Subcutaneous abdominal adipose tissue (tissue), 5 donors: ENCODE measurements around the gene MAPK4.
"Not testable (repeated sequence)": the region's sequence is repeated elsewhere in the genome, so short reads cannot be mapped to it uniquely, and the experiment has no call there.

Experiments used
- H3K27ac ChIP-seq: one replicate; pipeline ENCODE4 v1.7.0; 2013; ENCODE audit warnings: low read depth, mild to moderate bottlenecking, inconsistent platforms, low read length, moderate library complexity
- H3K27me3 ChIP-seq, 5 donors: one replicate each; pipeline ENCODE4 v1.7.0; 2013; ENCODE audit warnings: low read length in 5 of 5, inconsistent platforms in 1 of 5; ENCODE audit not compliant: control insufficient read depth in 5 of 5, insufficient read depth in 4 of 5
- H3K36me3 ChIP-seq, 5 donors: one replicate each; pipeline ENCODE4 v1.7.0; 2013; ENCODE audit warnings: low read length in 5 of 5; ENCODE audit not compliant: control insufficient read depth in 5 of 5, insufficient read depth in 5 of 5
- H3K4me1 ChIP-seq, 5 donors: one replicate each; pipeline ENCODE4 v1.7.0; 2013; ENCODE audit warnings: low read length in 5 of 5, mild to moderate bottlenecking in 3 of 5, moderate library complexity in 1 of 5; ENCODE audit not compliant: control insufficient read depth in 5 of 5, insufficient read depth in 5 of 5
- H3K4me3 ChIP-seq, 5 donors: one replicate each; pipeline ENCODE4 v1.7.0; 2013; ENCODE audit warnings: low read length in 5 of 5, low read depth in 1 of 5
- H3K9ac ChIP-seq, 5 donors: one replicate each; pipeline ENCODE4 v1.7.0; 2013; ENCODE audit warnings: low read length in 5 of 5, mild to moderate bottlenecking in 4 of 5, moderate library complexity in 3 of 5
- H3K9me3 ChIP-seq, 5 donors: one replicate each; pipeline ENCODE4 v1.7.0; 2013; ENCODE audit warnings: low read length in 5 of 5; ENCODE audit not compliant: control insufficient read depth in 5 of 5
- donor health status: healthy.
- donor health status: healthy.
- donor health status: healthy.
- donor health status: healthy.
- donor health status: healthy.

Gene MAPK4

GRCh38 chr18:50706651-50707050 lies 146.8 kb downstream of the MAPK4 start:
- Histone ChIP-seq H3K36me3 (no peaks in the 10 kb centered on the region), H3K9me3 (no peaks in the 10 kb centered on the region)

DNA sequence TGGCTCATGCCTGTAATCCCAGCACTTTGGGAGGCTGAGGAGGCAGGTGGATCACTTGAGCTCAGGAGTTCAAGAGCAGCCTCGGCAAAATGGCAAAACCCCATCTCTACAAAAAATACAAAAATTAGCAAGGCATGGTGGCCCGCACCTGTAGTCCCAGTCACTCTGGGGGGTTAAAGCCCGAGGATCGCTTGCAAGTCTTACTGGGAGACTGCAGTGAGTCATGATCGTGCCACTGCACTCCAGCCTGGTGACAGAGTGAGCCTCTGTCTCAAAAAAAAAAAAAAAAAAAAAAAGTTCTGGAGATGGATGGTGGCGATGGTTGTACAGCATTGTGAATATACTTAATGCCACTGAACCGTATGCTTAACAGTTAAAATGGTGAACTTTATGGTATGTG lies 147.4 kb downstream of the MAPK4 start:
- not testable (repeated sequence) for H3K4me3 ChIP-seq, H3K9me3 ChIP-seq, H3K27me3 ChIP-seq, H3K36me3 ChIP-seq, H3K4me1 ChIP-seq, H3K9ac ChIP-seq, H3K27ac ChIP-seq

More at GRCh38 chr18:50706651-50707050, 146.8 kb downstream of the MAPK4 start:
- Histone ChIP-seq H3K9ac (no peak overlapping the region), H3K4me3 (no peak overlapping the region), H3K4me1 (no peaks in the 10 kb centered on the region), H3K27ac (no peak overlapping the region), H3K27me3 (peaks cover 0 to 4% (median 0%) of the 10 kb centered on the region in 5 donors)

GRCh38 chr18:50707855-50708469 lies 148.1 kb downstream of the MAPK4 start:
- no peak overlapping the region for H3K27ac ChIP-seq
- H3K27me3 ChIP-seq = peaks cover 0 to 4% (median 0%) of the 10 kb centered on the region in 5 donors
- no peaks in the 10 kb centered on the region for H3K9me3 ChIP-seq
- no peaks in the 10 kb centered on the region for H3K36me3 ChIP-seq
- no peak overlapping the region for H3K9ac ChIP-seq
- H3K4me3 ChIP-seq = no peak overlapping the region
- no peaks in the 10 kb centered on the region for H3K4me1 ChIP-seq

- no peak overlapping the region for H3K9ac ChIP-seq
- H3K27ac ChIP-seq = no peak overlapping the region
- H3K27me3 ChIP-seq = peaks cover 0 to 4% (median 0%) of the 10 kb centered on the region in 5 donors
- no peaks in the 10 kb centered on the region for H3K9me3 ChIP-seq
- H3K4me3 ChIP-seq = no peak overlapping the region
- H3K36me3 ChIP-seq = no peaks in the 10 kb centered on the region
- no peaks in the 10 kb centered on the region for H3K4me1 ChIP-seq
Observed at GRCh38 chr18:50709193-50709592, 149.3 kb downstream of the MAPK4 start.

DNA sequence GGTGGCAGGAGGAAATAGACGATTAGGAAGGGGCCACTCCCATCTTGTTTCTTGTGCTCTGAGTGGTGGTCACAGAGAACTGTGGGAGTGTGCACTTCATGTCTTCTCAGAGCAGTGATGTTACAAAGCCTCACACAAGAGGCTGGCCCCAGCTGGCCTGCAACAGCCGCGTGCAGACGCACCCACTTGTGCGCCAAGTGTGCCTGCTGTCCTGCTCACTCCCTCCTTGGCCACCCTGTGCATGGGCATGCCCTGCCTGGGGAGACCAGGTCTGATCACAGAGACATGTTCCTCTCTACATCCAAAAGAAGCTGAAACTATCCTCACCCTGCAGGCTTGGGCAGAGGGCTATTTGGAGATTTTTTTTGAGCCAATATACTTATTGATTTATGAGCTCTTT lies 151.5 kb downstream of the MAPK4 start:
- H3K9ac ChIP-seq = no peak overlapping the region
- no peaks in the 10 kb centered on the region for H3K36me3 ChIP-seq

DNA sequence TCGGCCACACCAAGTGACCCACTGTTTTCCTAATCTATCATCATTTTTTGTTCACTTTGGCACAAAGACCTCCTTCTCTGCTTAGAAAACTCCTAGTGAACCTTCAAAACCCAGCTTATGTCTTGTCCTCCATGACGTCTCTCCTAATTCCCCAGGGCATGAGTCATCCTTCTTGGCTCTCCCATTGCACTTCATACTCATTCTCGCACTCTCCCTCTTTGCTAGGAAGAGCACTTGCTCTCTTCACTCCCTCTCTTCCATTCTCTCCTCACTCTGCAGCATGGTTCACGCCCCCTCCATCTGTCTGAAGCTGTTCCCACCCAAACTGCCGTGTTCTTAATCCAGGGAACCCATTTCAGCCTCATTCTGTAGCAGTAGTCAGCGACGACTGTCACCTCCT lies 156.0 kb downstream of the MAPK4 start:
- Histone ChIP-seq H3K4me3 (no peak overlapping the region), H3K9ac (no peak overlapping the region), H3K9me3 (peaks cover 0 to 10% (median 8%) of the 10 kb centered on the region in 5 donors), H3K27me3 (peaks cover 0 to 7% (median 4%) of the 10 kb centered on the region in 5 donors), H3K4me1 (no peaks in the 10 kb centered on the region), H3K36me3 (no peaks in the 10 kb centered on the region), H3K27ac (no peak overlapping the region)

More for the DNA sequence above, 151.5 kb downstream of the MAPK4 start:
- Histone ChIP-seq H3K9me3 (peaks cover 0 to 10% (median 8%) of the 10 kb centered on the region in 5 donors), H3K4me1 (no peaks in the 10 kb centered on the region), H3K4me3 (no peak overlapping the region), H3K27me3 (peaks cover 0 to 4% (median 0%) of the 10 kb centered on the region in 5 donors), H3K27ac (no peak overlapping the region)

- Histone ChIP-seq H3K9ac (no peak overlapping the region), H3K36me3 (no peaks in the 10 kb centered on the region), H3K4me1 (no peaks in the 10 kb centered on the region), H3K9me3 (peaks cover 0 to 10% (median 8%) of the 10 kb centered on the region in 5 donors), H3K4me3 (no peak overlapping the region), H3K27me3 (peaks cover 0 to 7% (median 3%) of the 10 kb centered on the region in 5 donors), H3K27ac (no peak overlapping the region)
Observed at GRCh38 chr18:50716902-50717301, 157.0 kb downstream of the MAPK4 start.

DNA sequence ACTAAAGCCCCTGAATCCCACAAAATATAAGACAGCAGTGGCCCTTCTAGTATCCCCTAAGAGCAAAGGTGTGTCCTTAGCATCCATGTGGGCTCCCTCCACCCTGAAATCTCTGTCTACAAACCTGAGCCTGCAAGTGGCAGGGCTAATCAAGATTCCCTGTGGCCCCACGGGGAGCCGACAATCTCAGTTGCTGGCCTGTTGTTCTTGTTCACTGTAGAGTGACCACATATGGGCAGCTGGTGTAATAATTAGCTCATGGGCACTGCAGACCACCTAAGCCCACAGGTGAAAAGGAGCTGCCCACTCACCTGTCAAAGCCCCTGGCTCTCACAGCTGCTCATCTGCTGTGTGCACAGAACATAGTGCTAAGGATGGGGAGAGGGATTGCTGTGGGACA lies 157.7 kb downstream of the MAPK4 start:
- Histone ChIP-seq H3K9ac (no peak overlapping the region), H3K4me1 (no peaks in the 10 kb centered on the region), H3K4me3 (no peak overlapping the region), H3K36me3 (no peaks in the 10 kb centered on the region), H3K9me3 (peaks cover 0 to 10% (median 8%) of the 10 kb centered on the region in 5 donors), H3K27me3 (peaks cover 0 to 7% (median 3%) of the 10 kb centered on the region in 5 donors), H3K27ac (no peak overlapping the region)

DNA sequence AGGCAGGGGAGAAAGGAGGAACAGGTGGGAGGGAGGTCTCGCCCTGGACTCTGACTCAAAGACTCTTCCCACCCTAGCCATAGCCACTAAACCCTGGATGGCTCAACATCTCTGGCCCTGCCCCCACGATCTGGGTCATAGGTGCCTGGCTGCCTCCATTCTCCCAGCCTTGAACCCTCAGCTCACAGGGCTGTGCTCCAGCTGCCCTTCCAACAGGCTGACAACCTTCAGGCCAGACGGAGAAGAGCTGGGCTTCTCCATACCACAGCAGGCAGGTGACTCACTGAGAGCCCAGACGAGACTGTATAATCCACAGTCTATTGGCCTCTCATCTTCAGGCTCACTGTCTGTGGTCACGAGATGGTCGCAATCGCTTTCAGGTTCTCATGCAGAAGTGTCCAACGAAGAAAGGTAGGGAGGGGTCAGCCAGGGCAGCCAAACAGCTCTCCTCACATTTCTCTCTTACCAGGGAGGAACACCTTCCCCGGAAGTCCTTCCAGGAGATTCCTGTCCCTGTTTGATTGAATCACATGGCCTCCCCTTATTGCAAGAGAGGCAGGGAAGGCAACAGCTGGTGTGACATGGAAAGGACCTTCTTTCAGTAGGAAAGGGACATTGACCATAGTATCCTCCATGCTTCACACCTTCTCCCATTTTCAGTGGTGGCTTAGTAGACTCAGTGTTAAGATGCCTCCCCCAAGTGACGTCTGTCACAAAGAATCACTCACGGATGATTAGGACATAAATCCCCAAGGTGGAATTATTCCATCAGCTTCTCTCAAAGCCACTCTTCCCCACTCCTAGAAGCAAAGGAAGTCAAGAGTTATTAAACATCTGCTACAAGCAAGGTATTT lies 159.8 kb downstream of the MAPK4 start:
- Histone ChIP-seq H3K9ac (no peak overlapping the region), H3K4me3 (no peak overlapping the region), H3K9me3 (peaks cover 0 to 10% (median 8%) of the 10 kb centered on the region in 5 donors), H3K27ac (no peak overlapping the region), H3K36me3 (no peaks in the 10 kb centered on the region), H3K27me3 (peaks cover 0 to 7% (median 3%) of the 10 kb centered on the region in 5 donors), H3K4me1 (no peaks in the 10 kb centered on the region)

GRCh38 chr18:50720325-50720674 lies 160.4 kb downstream of the MAPK4 start:
- H3K9me3 ChIP-seq = peaks cover 0 to 8% (median 8%) of the 10 kb centered on the region in 5 donors
- H3K4me3 ChIP-seq = no peak overlapping the region
- H3K27me3 ChIP-seq = peaks cover 0 to 7% (median 3%) of the 10 kb centered on the region in 5 donors
- H3K36me3 ChIP-seq = no peaks in the 10 kb centered on the region
- H3K4me1 ChIP-seq = no peaks in the 10 kb centered on the region
- H3K9ac ChIP-seq = no peak overlapping the region
- no peak overlapping the region for H3K27ac ChIP-seq
